Thoracic aorta (tissue), 2 donors: ENCODE measurements around the gene ZNF638. TPM values are rescaled to one million over a fixed set of nuclear protein-coding genes. Genes with fewer than 3 reads are reported as not detected.

ENCODE experiments used
- ATAC-seq: fragments of 150-250 bp; one replicate; pipeline ENCODE4 v1.8.0; 2017; ENCODE audit warnings: low read depth; ENCODE audit not compliant: insufficient number of reproducible peaks, low FRiP score
- DNase-seq: peaks from one replicate; pipeline ENCODE4 v3.0.0-alpha.2; 2020; ENCODE audit warnings: low spot score
- H3K27ac ChIP-seq, 2 donors: fragments of 200-600 bp; sonication (generic); 1 replicate in 1 of 2; 2 replicates in 1 of 2; pipeline ENCODE4 v1.5.1; 2016; ENCODE audit warnings: mild to moderate bottlenecking in 2 of 2, moderate library complexity in 2 of 2
- H3K27me3 ChIP-seq: fragments of 200-600 bp; sonication (generic); replicated peaks from 2 replicates; pipeline ENCODE4 v1.6.0; 2016; ENCODE audit warnings: mild to moderate bottlenecking; ENCODE audit not compliant: insufficient read depth
- H3K36me3 ChIP-seq: fragments of 200-600 bp; sonication (generic); one replicate; pipeline ENCODE4 v1.5.1; 2016
- H3K4me1 ChIP-seq, 2 donors: fragments of 200-600 bp; sonication (generic); 1 replicate in 1 of 2; 2 replicates in 1 of 2; pipeline versions ENCODE4 v1.5.1 to v1.6.0; 2016; ENCODE audit warnings: low read depth in 2 of 2, mild to moderate bottlenecking in 1 of 2; ENCODE audit not compliant: control insufficient read depth in 1 of 2
- H3K4me3 ChIP-seq: fragments of 200-600 bp; sonication (generic); 2 replicates; pipeline ENCODE4 v1.5.1; 2016; ENCODE audit warnings: mild to moderate bottlenecking
- H3K9me3 ChIP-seq: fragments of 200-600 bp; sonication (generic); 2 replicates; pipeline ENCODE4 v1.5.1; 2016
- total RNA-seq, 2 donors: library from RNA; depleted of rRNA; stranded (reverse); fragments of >200 nt; gene quantifications; one replicate each; pipeline versions ENCODE4 v1.1.0 to v1.2.3, GENCODE V29; 2016
- TF ChIP-seq, protein P1 (sequence below): fragments of 200-600 bp; sonication (generic); IDR thresholded peaks from one replicate; pipeline ENCODE4 v1.5.1; 2019; ENCODE audit warnings: antibody characterized with exemption

The ZNF638 gene
- total RNA-seq, 2 donors from 2014 or later = 162 to 230 TPM

GRCh38 chr2:71370015-71370414 lies 38.4 kb downstream of the ZNF638 start:
- Histone ChIP-seq H3K4me1 (no peaks in the 10 kb centered on the region), H3K9me3 (no peaks in the 10 kb centered on the region), H3K27ac (no peak overlapping the region), H3K4me3 (no peak overlapping the region), H3K27me3 (no peaks in the 10 kb centered on the region), H3K36me3 (peaks cover 42% of the 10 kb centered on the region)
- DNase-seq = no peak
- TF ChIP-seq, protein P1, sequence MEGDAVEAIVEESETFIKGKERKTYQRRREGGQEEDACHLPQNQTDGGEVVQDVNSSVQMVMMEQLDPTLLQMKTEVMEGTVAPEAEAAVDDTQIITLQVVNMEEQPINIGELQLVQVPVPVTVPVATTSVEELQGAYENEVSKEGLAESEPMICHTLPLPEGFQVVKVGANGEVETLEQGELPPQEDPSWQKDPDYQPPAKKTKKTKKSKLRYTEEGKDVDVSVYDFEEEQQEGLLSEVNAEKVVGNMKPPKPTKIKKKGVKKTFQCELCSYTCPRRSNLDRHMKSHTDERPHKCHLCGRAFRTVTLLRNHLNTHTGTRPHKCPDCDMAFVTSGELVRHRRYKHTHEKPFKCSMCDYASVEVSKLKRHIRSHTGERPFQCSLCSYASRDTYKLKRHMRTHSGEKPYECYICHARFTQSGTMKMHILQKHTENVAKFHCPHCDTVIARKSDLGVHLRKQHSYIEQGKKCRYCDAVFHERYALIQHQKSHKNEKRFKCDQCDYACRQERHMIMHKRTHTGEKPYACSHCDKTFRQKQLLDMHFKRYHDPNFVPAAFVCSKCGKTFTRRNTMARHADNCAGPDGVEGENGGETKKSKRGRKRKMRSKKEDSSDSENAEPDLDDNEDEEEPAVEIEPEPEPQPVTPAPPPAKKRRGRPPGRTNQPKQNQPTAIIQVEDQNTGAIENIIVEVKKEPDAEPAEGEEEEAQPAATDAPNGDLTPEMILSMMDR = no peak
- ATAC-seq = no peak

- DNase-seq = no peak
- no peak overlapping the region for H3K27ac ChIP-seq
- H3K36me3 ChIP-seq = peaks cover 35% of the 10 kb centered on the region
- ATAC-seq = no peak
- H3K4me3 ChIP-seq = no peak overlapping the region
- TF ChIP-seq, protein P1 = no peak
- no peaks in the 10 kb centered on the region for H3K27me3 ChIP-seq
- H3K9me3 ChIP-seq = no peaks in the 10 kb centered on the region
- no peaks in the 10 kb centered on the region for H3K4me1 ChIP-seq
Observed at GRCh38 chr2:71372042-71372441, 40.5 kb downstream of the ZNF638 start.

DNA sequence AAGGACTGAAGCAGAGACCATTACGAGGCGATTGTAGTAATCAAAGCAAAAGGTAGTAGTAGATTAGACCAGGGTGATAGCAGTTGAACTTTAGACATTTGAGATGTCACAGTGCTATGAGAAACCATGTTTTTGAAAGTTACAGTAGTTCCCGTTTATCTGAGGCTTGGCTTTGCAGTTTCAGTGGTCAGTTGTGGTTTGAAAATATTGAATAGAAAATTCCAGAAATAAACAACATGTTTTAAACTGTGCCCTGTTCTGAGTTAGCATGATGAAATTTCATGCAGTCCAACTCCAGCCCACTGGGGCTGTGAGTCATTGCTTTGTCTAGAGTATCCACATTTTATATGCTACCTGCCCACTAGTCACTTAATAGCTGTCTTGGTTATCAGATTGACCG lies 47.5 kb downstream of the ZNF638 start:
- TF ChIP-seq, protein P1 = no peak
- DNase-seq = no peak
- no peaks in the 10 kb centered on the region for H3K27me3 ChIP-seq
- no peak for ATAC-seq
- peaks cover 5% of the 10 kb centered on the region for H3K36me3 ChIP-seq
- H3K4me3 ChIP-seq = no peak overlapping the region
- H3K4me1 ChIP-seq = no peaks in the 10 kb centered on the region
- no peaks in the 10 kb centered on the region for H3K9me3 ChIP-seq
- no peak overlapping the region for H3K27ac ChIP-seq

DNA sequence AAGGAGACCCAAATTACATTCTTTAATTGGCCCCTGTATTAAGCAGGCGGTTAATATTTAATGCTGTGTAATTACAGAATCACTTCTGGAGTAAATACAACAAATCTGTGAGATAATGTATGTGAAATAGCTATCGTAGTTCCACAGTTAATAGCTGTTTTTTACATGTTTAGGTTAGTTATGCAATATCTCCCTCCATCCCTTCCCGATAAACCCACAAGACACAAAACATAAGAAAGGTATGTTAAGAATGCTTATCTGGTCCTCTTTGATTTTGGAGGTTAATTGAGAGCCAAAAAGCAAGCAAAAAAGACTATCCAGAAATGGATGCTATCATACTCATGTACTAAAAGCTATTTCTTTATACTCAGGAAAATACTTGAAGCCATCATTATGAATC lies 49.1 kb downstream of the ZNF638 start:
- no peak for DNase-seq
- Histone ChIP-seq H3K27me3 (no peaks in the 10 kb centered on the region), H3K4me1 (peaks cover 4 to 5% of the 10 kb centered on the region in 2 donors), H3K9me3 (no peaks in the 10 kb centered on the region), H3K4me3 (no peak overlapping the region), H3K36me3 (peaks cover 5% of the 10 kb centered on the region), H3K27ac (no peak overlapping the region)
- TF ChIP-seq, protein P1 = no peak
- ATAC-seq = no peak

GRCh38 chr2:71385012-71385411 lies 53.4 kb downstream of the ZNF638 start:
- DNase-seq = no peak
- Histone ChIP-seq H3K4me1 (peaks cover 4 to 5% of the 10 kb centered on the region in 2 donors), H3K4me3 (no peak overlapping the region), H3K27me3 (no peaks in the 10 kb centered on the region), H3K9me3 (no peaks in the 10 kb centered on the region), H3K27ac (no peak overlapping the region), H3K36me3 (peaks cover 24% of the 10 kb centered on the region)
- no peak for ATAC-seq
- TF ChIP-seq, protein P1 = no peak
